C4-2B (cell line): ENCODE data around the gene UFD1.

ENCODE experiments used
- CTCF ChIP-seq: fragments of 450-650 bp; conservative IDR thresholded peaks from 2 replicates; pipeline ENCODE4 v1.5.1; 2017; ENCODE audit warnings: mild to moderate bottlenecking
- ZFX ChIP-seq: fragments of 450-650 bp; IDR thresholded peaks from 2 replicates; pipeline ENCODE4 v1.6.1; 2017

GRCh38 chr22:19434401-19434800 is 44.6 kb downstream of the UFD1 start:
- no peak for TF ChIP-seq CTCF
- no peak for TF ChIP-seq ZFX
